Stimulated activated CD8-positive, alpha-beta memory T cell treated with anti-CD3 and anti-CD28 coated beads, Interleukin-4, amount 100 ng/mL, for 24 hours (primary cell): Measurements from ENCODE around the gene SMARCD3.

Source experiments
- DNase-seq: peaks from one replicate; pipeline ENCODE4 v3.0.0-alpha.2; 2020; ENCODE audit warnings: low read depth

The SMARCD3 gene

DNA sequence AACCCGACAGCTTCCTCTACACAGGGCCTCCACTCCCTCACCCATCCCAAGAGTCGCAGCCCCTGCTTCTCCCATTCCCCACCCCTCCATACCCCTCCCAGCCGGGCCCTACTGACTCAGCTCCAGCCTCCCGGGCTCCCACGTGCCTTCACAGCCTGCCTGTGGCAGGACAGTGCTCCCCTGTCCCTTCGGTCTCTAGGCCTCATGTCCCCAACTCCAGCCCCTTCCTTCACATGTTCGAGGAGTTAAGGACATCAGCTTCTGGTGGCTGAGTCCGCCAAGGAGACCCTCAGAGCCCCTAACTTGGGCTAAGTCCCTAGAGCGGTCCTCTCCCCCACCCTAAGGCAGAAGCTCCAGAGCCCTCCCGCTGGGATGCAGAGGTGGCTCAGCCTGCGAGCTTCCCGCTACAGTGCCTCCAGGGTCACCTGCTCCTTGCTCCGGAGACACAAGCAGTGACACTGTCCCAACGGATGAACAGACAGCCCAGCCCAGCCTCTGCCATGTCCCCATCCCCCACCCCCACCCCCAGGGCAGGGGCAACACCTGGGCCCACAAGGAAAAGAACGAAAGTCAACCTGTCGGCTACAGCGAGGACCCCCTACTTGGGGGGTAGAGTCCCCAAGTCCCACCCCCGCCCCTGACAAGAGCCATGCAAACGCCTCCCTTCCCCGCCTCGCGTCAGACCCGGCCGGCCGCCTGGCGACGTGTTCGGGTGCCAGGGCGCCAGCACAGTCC is 716 bp downstream of the SMARCD3 start:
- DNase-seq, result no peak

DNA sequence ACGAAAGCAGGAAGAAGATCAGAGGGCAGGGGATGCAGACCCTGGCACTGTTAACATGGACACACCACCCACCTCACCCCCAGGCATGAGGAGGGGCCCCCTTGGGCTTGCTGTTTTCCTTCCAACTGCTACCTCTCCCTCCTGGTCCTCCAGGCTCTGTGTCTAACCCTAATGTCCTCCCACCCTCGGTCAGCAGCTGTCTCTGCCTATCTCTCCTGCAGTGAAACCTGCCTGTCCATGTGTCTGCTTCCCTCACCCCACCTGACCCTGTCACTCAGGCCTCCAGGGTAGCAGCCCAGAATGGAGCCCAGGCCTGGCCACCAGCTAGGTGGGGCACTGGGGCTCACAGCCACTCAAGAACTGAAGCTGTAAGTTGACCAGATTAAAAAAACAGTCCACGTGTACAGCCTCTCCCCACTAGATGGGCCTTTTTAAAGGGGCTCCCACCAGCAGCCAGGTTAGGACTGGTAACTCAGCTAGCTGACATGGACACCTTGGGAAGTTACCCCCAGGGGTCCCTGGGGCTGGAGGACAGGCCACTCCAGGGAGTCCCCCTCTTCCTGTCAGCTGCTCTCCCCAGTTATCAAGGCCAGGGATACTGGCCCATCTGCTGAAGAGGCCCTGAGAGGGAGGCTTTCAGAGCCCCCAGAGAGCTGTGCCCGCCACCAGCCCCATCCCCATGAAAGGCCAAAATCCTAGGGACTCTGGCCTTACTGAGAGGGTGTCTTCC is 1.5 kb downstream of the SMARCD3 start:
- DNase-seq, result no peak

- DNase-seq, result no peak
Observed at GRCh38 chr7:151246102-151246850, 2.2 kb downstream of the SMARCD3 start.

DNA sequence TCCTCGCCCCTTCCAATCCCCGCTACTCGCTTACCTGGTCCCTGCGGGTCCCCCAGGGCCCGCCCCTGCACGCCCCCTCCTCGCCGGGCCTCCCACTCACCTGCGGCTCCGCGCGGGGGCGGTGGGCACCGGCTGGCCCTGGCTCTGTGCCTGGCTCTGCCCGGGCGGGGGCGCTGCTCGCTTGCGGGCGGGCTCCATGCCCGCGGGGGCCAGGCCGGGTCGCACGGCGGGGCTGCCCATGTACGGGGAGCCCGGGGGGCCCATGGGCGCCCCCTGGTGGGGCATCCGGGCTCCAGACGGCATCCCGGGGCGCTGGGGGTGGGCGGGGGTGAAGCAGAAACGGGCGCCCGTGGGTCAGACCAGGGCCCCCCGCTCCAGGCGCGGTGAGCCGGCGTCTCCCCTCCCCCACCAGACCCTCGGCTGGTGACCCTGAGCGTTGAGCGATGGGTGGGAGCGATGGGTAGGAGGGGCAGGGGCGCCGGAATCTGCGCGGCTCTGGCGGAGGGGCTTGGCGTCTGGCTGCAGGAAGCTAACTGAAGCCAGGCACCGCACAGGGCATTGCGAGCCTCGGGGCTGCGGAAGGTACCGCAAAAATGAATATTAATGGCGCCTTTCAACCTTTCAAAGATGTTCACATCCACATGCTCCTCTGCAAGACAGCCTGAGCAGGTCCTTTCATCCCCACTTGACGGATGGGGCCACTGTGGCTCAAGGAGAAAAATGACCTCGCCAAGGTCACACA is 3.0 kb downstream of the SMARCD3 start:
- peak; percentile 46 for DNase-seq

DNA sequence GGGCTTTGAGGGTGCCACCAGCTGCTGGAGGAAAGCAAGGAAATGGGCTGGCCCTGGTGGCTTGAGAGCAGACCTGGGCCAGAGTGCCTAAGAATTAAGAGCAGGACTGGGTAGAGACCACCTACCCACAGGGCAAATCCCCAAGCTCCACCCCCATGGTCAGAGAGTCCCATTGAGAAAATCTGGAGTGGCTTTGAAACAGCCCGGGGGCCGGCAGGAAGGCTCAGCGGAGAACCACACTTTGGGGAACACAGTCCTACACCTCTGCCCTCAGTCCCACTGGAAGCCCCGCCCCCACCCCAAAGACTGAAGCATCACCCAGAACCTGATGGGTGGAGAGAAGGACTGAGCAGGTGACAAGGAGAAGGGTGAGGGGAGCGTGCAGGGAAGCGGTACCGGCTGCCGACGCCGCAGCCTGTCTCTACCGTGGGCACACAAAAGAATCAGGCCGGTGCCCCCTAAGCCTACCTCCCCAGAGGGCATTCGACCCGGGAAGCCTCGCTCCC is 3.6 kb downstream of the SMARCD3 start:
- no peak for DNase-seq

- DNase-seq, result no peak
Observed at GRCh38 chr7:151244196-151244840, 4.2 kb downstream of the SMARCD3 start.

DNA sequence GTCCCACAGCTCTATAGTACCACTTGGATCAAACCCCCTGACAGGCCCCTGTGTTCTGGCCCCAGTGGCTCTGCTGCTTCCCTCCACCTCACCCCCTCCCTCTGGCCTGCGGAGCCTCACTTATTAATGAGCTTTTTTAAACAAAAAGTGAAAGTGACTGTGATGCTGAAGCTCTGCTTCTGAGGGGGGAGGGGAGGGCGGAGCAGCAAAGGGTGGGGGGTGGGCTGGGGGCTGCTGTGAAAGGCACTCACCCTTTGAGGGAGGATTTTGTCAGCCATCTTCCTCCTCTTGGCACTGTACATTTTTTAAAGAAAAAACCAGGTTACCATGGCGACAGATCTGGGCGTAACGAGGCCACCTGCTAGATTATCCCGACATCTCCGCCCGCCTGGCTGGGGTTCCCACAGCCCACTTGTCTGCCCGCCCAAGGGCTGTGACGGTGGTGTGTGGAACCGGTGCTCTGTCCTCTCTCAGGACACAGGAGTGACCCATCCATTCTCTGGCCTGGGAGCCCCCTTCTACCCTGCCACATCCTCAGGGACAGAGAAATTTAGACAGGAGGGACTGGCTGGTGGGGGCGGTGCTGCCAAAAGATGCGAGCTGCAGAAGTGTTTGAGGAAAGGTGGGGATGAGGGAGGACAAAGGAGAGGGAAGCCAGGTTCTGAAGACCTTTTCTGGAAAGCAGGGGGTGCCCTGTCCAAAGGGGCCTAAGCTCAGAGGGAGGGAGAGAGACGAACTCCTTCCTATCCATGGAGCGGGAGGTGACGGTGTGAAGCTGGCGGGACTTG is 4.9 kb downstream of the SMARCD3 start:
- no peak for DNase-seq

GRCh38 chr7:151243045-151243349 is 5.5 kb downstream of the SMARCD3 start:
- no peak for DNase-seq

DNA sequence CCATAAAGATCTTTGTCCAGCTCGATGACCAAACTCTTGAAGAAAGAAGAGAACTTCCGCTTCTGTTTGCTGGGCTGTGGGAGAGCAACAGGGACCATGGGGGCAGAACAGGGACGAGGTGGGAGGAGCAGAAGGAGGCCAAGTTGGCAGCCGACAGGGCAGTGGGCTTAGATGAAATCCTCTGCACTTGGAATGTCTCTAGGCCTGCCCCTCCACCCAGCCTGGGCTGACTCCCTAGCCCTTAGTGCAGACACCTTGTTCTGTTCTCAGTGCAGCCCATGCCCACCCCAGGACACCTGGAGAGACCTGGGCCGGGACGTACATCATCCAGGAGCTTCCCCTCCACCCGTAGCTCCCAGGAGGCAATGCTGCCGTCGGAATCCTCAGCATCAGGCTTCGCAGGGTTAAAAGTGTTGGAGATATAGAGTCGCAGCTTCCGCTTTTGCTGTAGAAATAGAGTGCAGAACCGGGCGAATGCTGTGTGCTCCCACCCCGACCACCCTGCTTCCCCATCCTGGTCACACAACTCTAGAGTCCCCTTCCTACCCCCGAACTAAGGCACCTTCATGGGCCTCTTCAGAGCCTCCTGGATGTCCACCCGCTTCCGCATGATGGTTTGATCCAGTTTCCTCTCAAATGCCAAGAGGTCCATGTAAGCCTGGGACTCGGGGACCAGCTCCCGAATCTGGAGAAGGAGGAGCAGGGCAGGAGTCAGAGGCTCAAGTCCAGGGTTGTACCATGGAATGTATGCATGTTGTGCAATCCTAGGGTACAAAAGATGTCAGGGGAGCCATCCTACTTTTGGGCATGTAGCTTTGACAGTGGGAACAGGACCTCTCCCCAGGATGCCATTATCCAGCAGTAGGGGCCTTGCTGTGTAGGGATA is 6.1 kb downstream of the SMARCD3 start:
- DNase-seq, result no peak

- no peak for DNase-seq
Observed at GRCh38 chr7:151241755-151242096, 6.8 kb downstream of the SMARCD3 start.

GRCh38 chr7:151240942-151241754 is 7.3 kb downstream of the SMARCD3 start:
- DNase-seq, result no peak

DNA sequence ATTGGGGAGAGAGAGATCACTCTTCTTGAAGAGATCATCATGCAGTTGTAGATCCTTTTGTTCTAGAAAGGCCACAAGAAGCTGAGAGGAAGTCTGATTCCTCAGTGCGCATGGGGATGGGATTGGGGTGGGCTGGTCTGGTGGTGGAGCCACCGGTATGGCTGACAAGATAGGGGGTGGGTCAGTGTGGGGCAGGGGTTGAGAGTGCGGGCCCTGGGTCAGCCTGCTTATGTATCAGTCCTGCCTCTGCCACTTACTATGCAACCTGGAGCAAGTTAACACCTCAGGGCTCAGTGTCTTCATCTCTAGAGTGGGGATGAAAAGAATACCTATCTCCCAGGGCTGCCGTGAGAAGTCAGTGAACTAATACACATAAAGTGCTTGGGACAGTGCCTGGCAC is 8.0 kb downstream of the SMARCD3 start:
- no peak for DNase-seq

GRCh38 chr7:151239837-151240459 is 8.5 kb downstream of the SMARCD3 start:
- no peak for DNase-seq

GRCh38 chr7:151238924-151239836 is 9.3 kb downstream of the SMARCD3 start:
- no peak for DNase-seq

GRCh38 chr7:151238190-151238810 is 10.2 kb downstream of the SMARCD3 start:
- no peak for DNase-seq

GRCh38 chr7:151237244-151238189 is 11.0 kb downstream of the SMARCD3 start:
- DNase-seq, result no peak
